ENCODE data around the gene GRAP.

Gene GRAP

DNA sequence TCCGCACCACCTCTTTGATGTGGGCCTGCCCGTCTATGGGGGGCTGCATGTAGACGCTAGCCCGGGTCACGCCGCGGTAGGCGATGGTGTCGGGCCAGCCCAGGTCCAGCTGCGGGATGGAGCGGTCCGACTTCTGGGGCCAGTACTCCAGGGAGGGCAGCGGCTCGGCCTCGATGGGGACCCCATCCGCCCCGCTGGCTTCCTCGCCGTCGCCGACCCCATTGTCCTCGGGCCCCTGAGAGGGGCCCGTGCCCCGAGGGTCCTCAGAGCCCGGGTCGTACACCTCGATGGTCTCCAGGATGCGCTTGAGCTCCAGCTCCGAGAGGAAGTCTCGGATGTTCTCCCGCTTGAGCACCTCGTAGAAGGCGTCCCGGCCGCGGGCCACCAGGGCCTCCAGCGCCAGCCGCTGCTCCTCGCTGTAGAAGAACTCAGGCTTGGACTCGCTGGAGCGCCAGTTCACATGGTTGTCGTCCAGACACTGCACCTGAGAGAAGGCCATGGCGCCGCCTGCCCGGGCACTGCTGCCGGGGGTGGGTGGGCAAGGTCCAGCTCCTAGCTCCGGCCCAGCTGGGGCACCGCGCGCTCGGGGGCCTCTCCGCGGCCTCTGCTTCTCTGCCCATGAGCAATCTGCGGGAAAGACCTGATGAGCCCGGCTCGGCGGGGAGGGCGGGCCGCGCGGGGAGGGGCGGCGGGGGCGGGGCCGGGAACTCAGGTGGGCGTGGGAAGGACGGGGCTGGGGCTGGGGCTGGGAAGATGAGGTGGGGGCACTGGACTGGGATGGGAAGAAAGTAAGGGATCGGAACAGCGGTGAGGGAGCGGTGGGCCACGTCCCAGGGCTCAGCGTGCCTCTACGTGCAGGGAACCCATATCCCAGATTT, 43.0 kb downstream of the GRAP start:
- FAIRE-seq (no peak), DNase-seq (ENCODE audit: low spot score) (no peak)

DNA sequence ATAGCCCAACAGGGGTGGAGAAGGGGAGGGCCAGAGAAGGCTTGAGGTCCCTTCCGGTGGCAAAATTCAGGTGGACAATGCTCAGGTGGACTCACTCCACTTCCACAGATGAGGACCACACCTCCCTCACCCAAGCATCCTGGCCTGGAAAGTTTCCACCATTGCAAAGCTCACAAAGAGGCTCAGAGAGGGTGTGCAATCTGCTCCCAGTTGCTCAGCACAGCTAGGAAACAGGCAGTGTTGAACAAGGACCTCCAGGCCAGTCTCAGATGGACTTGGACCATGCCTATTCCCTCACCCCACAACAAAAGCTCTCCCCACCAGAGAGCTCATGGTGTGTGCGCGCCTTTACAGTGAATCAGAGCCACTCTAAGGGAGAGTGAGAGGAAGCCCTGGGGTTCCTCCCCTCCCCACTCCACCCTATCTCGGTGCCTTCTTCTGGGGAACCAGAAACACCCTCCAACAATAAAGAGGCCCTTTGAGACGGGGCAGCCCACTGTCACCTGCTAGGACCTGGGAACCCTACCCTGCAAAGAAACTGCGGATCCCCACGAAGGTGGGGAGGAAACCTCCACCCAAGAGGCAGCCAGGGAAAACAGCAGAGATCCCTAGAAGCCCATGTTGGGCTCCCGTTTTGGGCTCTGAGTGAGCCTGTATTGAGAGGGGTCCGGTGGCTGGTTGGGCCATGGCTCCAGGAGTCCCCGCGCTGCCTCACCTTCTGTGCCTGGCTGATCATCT, 43.8 kb downstream of the GRAP start:
- no peak for FAIRE-seq
- no peak for DNase-seq (ENCODE audit: low spot score)

DNA sequence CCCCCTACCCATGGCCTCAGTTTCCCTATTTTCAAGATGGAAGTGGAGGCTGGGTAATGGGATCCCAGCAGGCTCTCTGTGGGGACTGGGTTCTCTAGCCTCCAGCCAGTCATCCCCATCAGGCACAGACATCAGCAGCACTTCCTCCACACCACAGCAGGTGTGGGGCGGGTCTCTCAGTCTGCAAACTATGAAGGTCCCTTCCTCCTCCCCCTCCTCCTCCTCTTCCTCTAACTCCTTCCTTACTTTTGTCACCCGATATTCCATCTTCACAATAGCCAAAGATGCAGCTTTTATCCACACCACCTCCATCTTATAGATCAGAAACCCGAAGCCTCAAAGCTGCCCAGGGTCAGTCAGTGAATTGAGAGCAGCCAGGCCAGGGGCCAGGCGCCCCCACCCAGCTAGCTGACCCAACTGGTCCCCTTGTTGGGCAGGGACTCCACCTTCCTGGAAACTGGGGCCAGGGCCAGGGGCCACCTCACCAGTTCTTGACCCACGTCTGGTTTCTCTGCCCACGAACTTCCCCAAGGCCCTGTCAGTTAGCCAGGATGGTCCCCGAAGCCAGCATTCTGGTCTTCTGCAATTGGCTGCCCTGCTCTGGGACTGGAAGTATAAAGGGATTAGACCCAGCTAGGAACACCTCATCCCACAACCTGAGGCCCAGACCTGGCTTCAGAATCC, 44.7 kb downstream of the GRAP start:
- DNase-seq (ENCODE audit: low spot score): no peak
- FAIRE-seq: no peak

DNA sequence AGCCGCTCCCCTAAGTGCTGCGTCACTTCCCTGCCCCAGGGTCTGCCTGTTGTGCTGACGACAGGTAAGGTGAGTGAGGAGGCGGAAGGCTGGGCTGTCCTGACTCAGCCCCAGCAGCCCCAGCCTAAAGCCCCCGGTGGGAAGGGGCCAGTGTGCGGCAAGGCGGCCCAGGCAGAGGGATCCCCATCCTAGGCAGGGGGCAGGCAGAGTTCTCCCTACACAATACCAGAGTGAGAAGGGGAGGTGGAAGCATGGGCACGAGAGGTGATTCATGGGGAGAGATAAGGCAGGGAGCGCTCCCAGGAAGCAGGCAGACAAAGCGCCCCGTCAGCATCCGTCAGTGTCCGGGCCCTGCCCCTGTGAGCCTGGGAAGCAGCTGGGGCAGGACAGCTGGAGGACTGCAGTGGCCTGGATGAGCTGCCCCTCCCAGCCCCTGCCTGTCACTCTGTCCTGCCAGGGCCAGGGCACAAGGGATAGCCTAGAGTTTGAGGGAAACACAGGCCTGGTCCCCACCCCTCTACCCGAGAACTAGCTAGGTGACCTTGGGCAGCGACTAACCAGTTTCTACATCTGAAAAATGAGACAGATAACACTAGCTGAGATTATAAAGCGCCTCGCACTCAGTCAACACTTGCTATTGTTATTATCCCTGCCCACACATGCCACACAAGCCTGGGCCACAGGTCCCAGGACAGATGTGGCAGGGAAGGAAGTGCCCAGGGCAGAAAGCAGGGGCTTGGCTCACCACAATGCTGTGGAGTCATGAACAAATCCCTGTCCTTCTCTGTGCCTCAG, 46.0 kb downstream of the GRAP start:
- no peak for FAIRE-seq
- DNase-seq (ENCODE audit: low spot score): peak; percentile 7

DNA sequence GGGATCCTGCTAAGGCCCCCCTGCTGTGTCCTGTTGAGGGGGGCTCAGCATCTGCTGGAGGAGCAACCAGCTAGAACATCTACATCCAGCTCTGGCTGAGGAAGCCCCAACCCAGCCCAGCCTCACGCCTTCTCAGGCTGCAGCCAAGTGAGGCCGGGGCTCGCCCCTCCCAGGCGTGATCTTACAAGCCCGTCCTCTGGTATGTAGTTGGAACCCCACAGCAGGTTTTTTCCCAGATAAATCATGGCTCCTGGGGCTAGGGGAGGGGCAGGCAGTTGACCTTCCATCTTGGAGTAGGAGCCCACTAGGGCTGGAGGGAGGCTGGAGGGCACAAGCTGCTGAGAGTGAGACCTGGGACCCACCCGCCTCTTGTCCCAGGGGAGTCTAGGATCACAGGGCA, 46.8 kb downstream of the GRAP start:
- no peak for FAIRE-seq
- DNase-seq (ENCODE audit: low spot score): no peak

DNA sequence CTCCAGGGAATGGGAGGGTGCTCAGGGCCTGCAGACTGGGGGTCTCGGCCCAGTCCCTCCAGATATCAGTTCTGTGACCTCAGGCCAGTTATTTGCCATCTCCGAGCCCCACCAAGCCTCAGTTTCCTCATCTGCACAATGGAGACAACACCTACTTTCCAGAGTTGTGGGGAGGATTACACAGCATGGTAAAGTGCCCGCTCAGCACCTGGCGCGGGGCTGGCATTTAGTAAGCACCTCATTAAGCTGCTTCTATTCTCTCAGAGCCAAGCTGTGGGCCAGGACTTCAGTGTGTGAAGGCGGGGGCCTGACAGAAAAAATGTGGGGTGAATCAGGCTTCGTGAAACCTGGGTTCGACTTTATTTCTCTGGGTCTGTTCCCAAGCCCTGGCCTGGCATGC, 47.4 kb downstream of the GRAP start:
- DNase-seq (ENCODE audit: low spot score) (no peak), FAIRE-seq (no peak)

DNA sequence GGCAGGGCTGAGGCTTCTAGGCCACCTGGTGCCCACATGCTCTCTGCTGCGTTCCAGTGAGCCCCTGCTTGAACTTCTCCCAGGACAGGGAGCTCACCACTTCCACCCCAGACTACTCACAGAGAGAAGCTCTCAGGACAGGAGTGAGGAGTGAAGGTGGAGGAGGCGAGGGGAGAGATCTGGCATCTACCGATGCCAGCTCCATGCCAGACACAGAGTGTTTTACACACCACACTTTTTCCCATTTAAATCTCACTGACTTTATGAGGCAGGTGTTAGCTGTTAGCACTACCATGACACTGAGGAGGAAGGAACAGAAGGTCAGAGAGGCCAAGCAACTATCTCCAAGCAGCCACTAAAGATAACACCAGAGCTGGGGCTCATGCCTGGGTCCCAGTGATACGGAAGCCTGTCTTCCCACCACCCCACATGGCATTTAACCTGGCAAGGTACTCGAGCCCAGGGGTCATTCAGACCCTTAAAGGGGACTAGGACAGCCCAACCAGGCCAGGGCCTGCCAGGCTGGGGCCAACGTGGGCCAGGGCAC, 49.0 kb downstream of the GRAP start:
- FAIRE-seq (no peak), DNase-seq (ENCODE audit: low spot score) (no peak)

DNA sequence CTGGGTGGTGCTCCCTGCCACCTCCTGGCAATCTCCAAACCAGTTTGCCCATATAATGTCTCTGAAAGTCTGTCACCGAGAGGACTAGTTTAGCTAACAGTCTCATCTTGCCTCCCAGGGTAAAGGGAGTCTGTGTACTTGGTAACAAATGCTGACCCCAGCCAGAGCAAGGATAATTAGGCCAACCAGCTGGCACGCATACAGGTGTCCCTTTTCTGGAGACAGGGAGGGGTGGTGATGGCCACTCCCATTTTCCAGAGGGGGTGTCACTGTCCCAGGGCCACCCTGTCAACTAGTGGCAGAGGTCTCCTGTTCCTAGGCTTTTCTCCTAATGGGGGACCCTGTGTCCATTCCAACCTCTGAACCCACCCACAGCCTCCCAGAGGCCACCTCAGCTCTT, 50.3 kb downstream of the GRAP start:
- FAIRE-seq: no peak
- no peak for DNase-seq (ENCODE audit: low spot score)

DNA sequence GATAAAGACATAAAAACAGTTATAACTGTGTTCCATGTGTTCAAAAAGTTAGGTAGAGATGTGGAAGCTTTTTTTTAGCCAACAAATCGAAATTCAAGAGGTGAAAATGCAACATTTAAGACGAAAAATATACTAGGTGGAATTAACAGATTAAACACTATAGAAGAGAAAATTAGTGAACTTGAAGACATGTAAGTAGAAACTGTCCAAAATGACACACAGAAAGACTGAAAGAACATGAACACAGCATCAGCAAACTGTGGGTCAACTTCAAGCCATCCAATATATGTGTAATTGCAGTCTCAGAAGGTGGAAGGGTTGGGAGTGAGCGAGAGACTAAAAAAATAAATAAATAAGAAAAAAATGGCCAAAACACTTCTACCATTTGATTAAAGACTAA, 51.5 kb downstream of the GRAP start:
- FAIRE-seq: no peak

DNA sequence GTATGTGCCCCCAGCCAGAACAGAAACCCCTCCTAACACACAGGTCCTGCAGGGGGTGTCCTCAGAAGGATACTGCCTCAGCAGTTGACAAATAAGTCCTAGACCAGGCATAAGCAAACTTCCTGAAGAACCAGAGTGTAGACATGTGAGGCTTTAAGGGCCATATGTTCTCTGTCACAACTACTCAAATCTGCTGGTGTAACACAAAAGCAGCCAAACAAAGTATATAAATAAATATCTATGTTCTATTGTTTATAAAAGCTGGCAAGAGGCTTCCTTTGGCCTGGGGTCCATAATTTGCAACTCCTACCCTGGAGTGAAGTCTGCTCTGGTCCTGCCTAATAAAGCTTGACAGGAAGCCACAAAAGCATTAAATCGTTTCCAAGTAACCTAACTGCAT, 52.1 kb downstream of the GRAP start:
- FAIRE-seq: no peak
- DNase-seq (ENCODE audit: low spot score): no peak

More for the DNA sequence above, 51.5 kb downstream of the GRAP start:
- DNase-seq (ENCODE audit: low spot score): no peak

DNA sequence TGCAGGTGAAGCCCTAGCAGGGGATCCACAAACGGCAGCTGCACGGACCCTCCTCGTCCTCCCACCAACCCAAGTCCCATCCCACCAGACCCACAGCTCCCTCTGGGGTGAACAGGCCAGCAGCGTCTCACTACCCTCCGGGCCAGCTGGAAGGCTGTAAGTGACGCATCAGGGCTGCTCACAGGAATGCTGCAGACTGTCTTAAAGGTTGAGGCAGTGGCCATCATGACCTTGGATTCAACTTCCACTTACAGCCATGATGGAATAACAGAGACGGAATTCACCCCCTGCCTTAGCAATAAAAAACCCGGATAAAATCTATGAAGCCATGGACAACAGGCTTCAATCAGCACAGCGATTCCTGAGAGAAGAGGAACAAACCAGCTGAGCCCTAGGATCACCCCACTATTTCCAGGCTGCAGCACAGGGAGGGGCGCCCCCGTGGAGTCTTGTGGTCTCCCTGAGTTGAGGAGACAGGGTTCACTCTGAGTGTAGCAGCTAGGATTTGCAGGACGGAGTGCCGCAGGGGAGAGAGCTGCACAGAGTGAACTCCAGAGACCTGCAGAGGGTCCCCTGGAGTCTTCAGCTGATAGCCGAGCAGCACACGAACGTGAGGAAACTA, 52.7 kb downstream of the GRAP start:
- DNase-seq (ENCODE audit: low spot score) (no peak), FAIRE-seq (no peak)

DNA sequence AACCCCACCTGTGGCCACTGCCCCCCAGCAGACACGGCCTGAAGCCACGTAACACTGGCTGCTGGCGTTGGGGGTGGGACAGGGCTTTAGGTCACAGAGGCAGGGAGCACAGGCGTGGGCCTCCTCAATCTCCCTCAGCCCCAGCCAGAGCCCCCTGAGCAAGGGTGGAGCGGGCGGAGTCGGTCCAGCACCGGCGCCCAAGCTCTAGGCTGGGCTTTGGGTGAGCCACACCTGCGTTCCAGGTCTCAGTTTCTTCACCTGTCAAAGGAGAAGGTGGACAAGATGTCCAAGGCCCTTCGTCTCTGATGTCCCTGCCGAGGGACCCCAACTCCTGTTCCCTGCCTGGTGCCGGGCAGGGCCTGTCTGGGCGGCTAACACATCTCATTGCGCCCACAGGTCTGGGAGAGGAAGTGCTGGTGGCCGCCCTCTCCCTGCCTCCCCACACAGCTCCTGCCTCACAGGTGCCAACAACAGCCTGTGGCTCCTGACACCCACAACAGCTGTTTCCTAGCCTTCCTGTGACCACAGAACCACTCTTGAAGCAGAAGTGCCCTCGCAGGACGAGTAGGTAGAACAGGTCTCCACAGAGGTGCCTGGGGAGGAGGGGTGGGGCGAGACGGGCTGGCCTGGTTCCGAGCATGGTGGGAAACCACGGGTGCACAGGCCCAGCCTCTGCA, 54.2 kb downstream of the GRAP start:
- DNase-seq (ENCODE audit: low spot score) (no peak), FAIRE-seq (no peak)

DNA sequence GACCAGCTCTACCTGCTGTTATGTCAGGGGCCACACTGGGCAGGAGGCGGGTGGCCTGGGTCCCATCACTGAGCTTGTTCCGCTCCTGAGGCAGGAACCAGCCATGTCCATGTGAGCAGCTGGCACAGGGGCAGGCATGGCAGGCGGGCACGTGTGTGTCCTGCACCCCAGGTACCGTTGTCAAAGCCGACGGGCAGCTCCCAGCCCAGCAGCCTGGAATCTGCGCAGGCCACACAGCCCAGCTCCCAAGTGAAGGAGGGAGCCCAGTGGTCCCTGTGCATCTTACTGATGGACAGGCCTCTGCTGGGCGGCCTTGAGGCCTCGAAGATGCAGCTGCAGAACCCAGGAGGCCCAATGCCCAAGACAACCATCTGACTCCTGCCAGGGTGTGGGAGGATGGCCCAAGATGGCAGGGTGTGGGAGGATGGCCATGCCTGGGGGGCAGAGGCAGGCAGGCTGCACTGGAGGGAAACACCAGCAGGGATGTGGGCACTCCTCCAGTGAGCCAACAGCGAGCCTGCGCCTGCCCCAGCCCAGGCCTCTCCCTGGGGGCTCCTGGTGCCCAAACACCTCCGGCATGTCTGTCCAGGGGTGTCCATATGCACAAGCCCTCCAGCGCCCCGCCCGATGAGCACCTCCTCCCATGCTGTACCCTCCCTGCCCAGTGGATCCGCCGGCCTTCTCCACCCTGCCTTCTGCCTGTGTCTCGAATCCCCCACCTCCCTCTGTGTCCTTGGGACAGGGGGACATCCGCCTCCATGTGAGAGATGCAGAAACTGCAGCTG, 55.0 kb downstream of the GRAP start:
- DNase-seq (ENCODE audit: low spot score) (no peak), FAIRE-seq (no peak)

DNA sequence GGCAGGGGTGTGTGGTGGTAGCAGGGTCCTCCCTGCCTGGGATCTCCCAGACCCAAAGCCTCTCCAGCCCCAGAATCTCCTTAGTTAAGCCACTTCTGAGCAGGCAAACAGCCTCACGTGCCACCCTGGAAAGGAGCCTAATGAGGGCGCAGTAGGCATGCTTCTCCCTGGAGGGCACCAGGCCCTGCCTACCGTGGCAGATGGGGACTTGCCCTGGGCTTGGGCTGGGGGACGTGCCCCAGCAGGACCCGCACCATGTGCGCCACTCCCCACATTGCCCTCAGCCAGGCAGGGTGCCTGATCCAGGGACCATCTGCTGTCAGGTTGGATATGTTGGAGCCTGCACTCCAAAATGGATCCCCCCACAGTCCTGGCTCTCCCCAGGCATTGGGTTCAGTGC, 56.4 kb downstream of the GRAP start:
- DNase-seq (ENCODE audit: low spot score): no peak

DNA sequence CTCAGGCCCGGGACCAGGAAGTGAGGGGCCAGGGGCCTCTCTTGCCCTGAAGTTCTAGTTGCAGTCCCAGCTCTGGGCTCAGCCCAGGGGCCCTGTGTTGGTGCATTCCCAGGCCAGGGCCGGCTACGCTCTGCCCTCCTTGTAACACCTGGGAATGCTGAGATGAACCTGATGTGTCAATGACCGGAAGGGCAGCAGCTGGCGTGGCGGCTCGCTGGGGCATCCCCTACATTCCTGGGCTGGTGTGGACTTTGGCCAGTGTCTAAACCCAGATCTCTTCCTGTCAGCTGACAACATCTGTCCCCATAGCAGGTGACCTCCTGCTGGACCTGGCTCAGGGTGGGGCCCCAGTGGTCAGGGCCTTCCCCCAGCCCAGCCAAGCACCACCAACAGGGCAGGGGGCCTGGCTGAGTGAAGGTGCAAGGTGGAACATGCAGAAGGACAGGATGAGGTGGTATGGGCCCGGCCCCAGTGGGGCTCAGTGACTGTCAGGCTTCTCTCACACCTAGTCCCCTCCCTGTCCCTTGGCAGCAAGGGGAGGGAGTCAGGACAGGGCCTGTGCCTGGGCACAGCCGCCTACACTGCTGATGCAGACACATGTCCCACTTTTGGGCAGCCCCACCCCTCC, 58.1 kb downstream of the GRAP start:
- FAIRE-seq (no peak), DNase-seq (ENCODE audit: low spot score) (peak; percentile 40)

More for the DNA sequence above, 56.4 kb downstream of the GRAP start:
- no peak for FAIRE-seq

DNA sequence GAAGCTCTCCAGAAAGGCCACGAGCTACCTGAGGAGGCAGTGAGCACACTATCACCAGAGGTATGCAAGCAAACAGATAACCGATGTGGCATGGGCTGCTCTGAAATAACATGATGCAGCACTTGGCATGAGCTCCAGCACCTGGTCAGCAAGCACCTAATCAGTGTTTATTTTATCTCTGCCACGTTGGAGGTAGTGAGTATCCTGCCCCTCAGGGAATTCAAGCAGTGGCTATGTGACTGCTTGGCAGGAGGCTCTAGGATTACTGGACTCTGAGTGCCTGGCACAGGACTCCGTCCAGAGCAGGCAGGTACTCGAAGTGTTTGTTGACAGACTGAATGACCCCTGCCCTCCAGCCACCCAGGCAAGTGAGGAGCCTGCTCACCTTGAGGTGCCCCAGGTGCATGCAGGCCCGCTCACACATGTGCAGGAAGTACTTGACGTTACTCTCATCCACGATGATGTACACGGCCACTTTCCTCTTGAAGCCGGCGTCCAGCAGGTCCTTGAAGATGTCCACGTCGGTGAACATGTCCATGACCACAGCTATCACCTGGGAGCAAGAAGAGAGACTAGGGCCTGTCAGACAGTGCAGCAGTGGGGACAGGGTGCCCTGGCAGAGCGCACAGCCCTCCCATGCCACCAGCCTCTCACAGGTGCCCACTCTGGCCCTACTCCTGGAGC, 58.8 kb downstream of the GRAP start:
- FAIRE-seq (no peak), DNase-seq (ENCODE audit: low spot score) (no peak)

DNA sequence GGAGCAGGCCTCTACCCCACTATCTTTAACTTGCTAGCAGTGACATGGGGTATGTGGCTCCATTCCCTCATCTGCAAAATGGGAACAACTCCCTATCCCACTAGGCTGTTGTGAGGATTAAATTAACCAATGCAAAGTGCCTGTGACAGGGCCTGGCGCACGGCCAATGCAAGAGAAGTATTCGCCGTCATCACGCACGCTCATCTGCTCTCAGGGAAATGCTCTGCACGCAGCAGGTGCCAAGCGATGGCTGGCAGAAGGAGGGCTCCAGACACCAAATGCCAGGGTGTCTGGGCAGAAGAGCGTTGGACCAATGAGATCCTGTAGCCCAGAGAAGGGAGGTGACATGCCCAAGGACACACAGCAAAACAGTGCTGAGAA, 59.5 kb downstream of the GRAP start:
- DNase-seq (ENCODE audit: low spot score): no peak
- no peak for FAIRE-seq

DNA sequence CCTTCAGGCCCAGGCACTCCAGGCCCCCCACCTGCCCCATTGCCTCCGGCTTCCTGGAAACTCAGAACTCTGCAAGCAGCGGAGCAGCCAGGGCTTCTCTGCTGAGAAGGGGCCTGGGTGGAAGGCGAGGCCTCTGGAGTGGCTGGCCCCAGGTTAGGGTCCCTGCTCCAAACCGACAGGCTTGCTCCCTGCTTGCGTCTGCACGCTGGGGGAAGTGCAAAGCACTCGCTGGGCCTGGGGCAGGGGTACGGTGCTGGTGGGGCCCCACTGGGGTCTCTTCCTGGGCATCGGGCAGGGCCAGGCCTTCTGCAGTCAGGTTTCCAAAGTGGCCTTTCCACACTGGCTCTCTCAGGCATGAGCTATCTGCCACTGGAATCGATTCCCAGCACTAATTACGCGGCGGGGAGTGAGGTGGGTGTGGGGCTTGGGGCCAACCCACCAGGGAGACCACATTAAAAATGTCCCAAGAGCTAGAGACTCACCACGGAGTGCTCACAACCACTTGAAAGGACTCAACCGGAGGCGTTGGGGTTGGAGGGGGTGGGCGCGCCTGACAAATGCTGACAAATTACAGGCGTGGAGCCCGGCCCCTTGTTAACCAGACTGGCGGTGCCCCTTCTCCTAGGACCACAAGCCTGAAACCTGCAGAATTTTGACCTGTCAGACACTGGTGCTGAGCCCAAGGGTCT, 60.1 kb downstream of the GRAP start:
- FAIRE-seq: no peak

More for the DNA sequence above, 60.1 kb downstream of the GRAP start:
- no peak for DNase-seq (ENCODE audit: low spot score)

Data from RCC 7860 (cell line).